Stimulated activated CD4-positive, alpha-beta T cell treated with anti-CD3 and anti-CD28 coated beads, Interleukin-15, amount 100 ng/mL, for 24 hours (primary cell): ENCODE results near the gene SLC50A1.
A peak's percentile ranks its signal among the peaks of the same experiment; 100 is the strongest.
"Not testable (repeated sequence)": the region's sequence is repeated elsewhere in the genome, so short reads cannot be mapped to it uniquely, and the experiment has no call there.

ENCODE experiments used
- DNase-seq: peaks from one replicate; pipeline ENCODE4 v3.0.0-alpha.2; 2020

Gene SLC50A1

DNA sequence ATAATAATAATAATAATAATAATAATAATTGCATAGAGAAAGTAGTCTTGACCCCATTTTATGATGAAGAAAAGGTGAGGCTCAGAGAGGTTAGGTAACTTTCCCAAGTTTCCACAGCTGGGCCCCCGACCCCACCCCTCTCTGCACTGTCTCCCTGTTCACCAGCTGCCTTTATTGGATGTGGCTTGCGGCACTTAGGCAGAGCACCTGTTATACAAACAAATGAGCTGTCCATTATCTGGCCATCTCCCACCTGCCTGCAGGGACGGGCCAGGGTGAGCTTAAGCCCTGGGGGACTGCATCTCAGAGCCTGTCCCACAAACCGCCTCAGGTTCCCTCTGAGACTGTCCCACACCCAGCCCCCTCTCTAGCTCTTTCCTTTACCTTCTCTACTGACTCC is 18.0 kb upstream of the SLC50A1 start:
- no peak for DNase-seq

DNA sequence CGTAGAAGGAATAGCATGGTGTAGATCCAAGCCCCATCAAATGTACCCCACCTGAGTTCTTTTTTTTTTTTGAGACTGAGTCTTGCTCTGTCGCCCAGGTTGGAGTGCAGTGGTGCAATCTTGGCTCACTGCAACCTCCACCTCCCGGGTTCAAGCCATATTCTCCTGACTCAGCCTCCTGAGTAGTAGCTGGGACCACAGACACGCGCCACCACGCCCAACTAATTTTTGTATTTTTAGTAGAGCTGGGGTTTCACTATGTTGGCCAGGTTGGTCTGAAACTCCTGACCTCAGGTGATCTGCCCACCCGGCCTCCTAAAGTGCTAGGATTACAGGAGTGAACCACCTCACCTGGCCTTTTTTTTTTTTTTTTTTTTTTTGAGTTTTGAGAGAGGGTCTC is 17.6 kb upstream of the SLC50A1 start:
- not testable (repeated sequence) for DNase-seq

DNA sequence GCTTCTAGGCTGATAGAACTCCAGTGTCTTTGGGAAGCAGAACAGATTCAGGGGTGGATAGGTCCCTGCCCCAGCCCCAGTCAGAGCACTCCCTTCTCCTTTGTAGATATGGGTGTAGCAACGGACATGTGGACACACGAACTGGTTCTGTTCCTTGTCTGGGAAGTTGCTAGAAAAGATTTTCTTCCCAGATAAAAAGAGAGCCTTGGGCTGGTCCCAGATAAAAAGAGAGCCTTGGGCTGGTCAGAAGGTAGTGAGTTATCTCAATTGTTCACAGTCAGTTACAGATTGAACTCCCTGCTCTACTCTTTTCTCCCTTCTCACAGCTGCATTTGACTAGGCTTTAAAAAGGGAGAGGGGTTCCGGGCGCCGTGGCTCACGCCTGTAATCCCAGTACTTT is 15.4 kb upstream of the SLC50A1 start:
- DNase-seq: no peak

GRCh38 chr1:155121249-155121648 is 14.4 kb upstream of the SLC50A1 start:
- DNase-seq: no peak

GRCh38 chr1:155122308-155122707 is 13.3 kb upstream of the SLC50A1 start:
- no peak for DNase-seq

DNA sequence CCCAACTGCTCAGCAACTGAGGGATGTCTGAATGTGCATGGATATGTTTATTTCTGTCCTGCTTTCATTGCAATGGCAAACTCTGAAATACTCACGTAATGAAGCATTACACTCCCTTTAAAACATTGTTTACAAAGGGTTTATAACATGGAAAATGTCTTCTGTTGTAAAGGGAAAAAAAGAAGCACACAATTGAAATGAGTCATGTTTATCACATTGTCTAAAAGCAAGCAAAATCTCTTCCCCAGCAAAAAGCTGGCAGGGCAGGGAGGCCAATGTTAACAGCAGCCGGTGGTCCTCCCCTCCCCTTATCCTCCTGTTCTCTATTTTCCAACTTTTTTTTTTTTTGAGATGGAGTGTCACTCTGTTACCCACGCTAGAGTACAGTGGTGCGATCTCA is 11.9 kb upstream of the SLC50A1 start:
- DNase-seq: no peak

DNA sequence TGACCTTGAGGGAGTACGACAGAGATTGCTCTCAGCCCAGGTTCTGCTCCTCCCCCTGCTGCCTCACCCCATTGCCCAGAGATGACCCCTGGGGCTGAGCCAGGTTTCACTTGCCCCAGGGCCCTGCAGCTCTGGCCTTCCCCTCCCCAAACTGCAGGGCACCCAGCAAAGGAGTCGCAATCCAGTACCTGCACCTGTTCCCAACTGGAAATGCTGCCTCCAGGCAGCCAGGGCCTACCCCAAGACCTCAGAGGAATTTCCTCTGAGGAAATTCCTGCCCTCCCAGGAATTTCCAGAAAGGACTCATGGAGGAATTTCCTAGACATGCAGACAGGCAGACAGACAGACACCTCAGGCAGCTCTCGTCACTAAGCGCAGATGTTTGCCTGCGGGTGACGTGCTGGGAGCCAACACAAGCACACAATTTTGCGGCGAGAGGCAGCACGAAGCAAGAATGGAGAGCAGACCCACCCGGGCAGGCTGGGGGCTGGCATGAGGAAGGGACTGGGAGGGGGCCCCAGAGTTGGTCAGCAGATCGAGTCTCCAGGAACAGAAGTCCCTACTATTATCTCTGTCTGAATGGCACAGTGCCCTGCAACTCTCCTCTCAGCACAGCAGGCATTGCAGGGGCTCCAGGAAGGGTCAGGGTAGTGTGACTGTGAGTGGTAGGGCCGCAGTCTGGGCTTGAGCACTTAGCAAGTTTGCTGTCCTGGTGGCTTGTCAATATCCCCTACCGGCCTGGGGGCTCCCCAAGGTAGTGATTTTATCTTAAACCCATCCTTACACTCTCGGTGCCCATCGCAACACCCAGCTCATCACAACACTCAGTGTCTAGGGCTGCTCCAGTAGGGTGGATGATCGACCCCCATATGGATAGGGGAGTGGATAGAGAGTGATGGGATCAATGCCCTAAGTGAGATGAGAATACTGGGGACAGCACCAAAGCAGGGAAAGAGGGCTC is 10.9 kb upstream of the SLC50A1 start:
- DNase-seq: no peak

GRCh38 chr1:155125511-155125945 is 10.1 kb upstream of the SLC50A1 start:
- DNase-seq: no peak

- no peak for DNase-seq
Measured at GRCh38 chr1:155125946-155126555, 9.6 kb upstream of the SLC50A1 start.

DNA sequence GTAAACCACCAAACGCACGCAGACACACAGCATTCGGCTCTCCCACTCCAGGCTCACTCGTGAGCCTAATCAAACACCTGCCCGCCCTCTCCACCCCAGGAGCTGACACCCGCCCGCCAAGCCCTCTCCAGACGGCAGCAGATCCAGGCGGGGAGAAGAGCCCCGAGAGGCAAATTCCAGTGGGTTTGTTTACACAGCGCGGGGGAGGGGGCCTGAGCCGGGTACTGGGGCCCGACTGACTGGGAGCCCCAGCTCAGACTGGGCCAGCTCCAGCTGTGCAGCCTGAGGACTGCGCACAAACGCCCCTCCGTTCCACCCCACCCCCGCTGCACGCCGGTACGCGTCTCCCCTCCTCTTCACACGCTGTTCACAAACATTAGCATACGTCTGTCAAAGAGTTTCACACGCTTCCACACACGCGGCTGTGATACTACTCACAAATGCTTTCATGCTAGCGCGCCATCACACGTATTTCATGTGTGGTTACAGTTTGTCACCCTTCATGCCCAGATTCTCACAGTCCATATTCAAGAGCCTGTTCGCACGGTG is 9.0 kb upstream of the SLC50A1 start:
- peak; percentile 46 for DNase-seq

DNA sequence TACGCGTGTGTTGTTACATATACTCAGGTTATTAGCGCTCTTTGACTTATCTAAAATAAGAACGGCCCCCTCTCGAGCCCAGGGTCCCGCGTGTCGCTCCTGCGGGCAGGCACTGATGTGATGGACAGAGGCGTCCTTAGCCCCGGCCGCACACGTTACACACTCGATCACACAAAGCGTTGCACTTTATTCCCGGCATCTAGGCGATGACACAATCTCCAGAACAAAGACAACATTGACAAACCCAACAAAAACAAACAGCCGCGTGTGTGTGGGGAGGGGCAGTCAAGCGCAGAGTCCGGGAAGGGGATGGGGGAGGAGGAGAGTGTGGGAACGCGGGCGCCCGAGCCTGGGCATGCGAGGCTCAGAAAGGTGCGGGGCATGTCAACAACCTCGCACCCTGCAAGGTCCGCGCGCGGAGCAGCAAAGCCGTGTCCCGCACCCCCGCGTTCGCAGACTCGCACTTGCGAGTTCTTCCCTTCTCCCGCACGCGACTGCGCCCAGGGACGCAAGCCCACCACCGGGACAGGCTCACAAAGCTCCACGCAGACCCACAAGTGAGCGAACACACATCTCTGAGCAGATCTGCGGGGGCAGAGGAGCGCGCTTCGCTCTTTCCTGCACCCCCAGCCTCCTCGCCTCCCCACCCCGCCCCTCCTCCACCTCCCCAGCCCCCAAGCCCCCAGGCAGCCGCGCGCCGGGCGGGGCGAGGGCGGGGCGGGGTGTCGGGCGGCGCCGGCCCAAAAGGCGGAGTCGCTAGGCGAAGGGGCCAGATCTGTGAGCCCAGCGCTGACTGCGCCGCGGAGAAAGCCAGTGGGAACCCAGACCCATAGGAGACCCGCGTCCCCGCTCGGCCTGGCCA is 8.3 kb upstream of the SLC50A1 start, which contains the start of gene EFNA1:
Gene EFNA1 (plus strand): TSS at position 772 of the 862 bp plus-strand sequence. CDS start 102 bp downstream, outside the sequence.
- peak; percentile 64 for DNase-seq

DNA sequence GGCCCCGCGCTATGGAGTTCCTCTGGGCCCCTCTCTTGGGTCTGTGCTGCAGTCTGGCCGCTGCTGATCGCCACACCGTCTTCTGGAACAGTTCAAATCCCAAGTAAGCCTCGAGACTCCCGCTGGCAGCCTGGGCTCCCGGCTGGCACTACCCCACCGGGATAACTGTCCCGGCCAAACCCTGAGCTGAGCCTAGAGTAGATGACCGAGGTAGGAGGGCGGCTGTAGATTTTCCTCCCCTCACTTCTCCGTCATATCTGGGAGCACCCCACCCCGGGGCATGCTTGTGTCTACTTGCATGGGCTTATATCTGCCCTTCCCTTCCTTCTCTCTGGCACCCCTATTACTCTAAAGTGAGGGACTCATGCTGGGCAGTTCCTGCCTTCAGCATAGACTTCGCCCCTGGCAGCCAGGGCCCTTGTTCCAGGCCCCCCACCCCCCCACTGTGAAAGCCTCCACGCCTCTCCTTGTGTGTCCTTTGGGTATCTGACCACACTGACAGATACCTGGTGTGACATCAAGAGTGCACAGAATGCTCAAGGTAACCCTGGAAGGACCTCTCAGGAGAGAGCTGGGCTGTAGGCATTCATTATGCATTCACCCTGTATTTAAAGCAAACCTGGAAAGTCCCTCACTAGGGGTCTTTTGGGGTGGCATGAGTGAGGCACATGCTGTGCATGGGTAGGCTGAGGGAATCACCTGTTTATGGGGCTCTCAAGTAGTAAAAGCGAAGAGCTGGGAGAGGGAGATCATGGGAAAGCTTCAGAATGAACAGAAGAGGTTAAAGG is 7.5 kb upstream of the SLC50A1 start:
- no peak for DNase-seq

- DNase-seq: no peak
Measured at GRCh38 chr1:155128755-155129473, 6.7 kb upstream of the SLC50A1 start.

DNA sequence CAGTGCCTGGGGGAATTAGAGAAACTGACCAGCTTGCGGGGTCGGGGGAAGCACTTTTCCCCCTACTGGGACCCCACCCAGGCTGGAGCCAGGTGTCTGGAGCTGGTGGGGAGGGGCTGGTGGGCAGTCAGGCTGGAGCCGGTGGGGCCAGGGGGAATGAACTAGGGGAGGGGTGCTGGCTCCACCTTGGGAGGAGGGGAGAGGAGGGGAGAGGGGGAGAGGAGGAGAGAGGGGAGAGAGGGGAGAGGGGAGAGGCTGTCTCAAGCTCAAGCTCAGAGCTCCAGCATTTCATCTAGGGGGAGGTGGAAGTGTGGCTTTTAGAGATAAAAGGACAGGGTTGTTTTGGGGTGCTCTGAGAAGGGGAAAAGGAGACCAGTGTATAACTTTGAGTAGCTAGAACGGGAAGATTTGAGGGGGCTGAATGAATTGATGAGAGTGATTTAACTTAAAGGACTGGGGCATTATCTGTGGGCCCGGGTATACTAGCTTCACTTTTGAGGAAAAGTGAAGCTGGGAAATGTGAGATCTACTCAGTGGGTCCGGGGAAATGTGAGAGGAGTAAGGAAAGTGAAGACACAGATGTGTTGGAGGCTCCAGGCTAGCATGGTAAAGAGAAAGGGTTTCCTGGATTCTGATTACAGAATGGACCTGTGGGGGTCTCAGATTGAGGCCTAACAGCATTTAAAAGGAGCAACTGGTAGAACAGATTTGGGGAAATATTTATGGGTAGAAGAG is 5.2 kb upstream of the SLC50A1 start:
- DNase-seq: no peak

DNA sequence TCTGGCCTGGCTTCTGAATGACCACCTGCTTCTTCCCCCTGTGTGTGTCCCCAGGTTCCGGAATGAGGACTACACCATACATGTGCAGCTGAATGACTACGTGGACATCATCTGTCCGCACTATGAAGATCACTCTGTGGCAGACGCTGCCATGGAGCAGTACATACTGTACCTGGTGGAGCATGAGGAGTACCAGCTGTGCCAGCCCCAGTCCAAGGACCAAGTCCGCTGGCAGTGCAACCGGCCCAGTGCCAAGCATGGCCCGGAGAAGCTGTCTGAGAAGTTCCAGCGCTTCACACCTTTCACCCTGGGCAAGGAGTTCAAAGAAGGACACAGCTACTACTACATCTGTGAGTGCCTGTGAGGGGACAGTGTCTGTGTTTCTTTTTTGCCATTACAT is 4.4 kb upstream of the SLC50A1 start:
- no peak for DNase-seq

GRCh38 chr1:155131856-155132255 is 3.8 kb upstream of the SLC50A1 start:
- no peak for DNase-seq

GRCh38 chr1:155133799-155134281 is 1.8 kb upstream of the SLC50A1 start:
- no peak for DNase-seq

- DNase-seq: no peak
Measured at GRCh38 chr1:155134322-155134721, 1.3 kb upstream of the SLC50A1 start.

GRCh38 chr1:155134880-155135414 is 705 bp upstream of the SLC50A1 start:
- peak; percentile 92 for DNase-seq

GRCh38 chr1:155136748-155137147 is 1.1 kb downstream of the SLC50A1 start:
- no peak for DNase-seq
